M059J (cell line): ENCODE measurements around the gene NR0B2. TPM values are rescaled to one million over a fixed set of nuclear protein-coding genes. Genes with fewer than 3 reads are reported as not detected.

Experiments used
- DNase-seq: peaks from one replicate; pipeline ENCODE4 v3.0.0-alpha.2; 2012; ENCODE audit warnings: low read depth
- total RNA-seq: library from RNA; depleted of rRNA; stranded (reverse); fragments of >200 nt; shearing (Covaris generic); gene quantifications from 2 replicates; pipeline ENCODE4 v1.2.3, GENCODE V29; 2014

Gene NR0B2
- total RNA-seq, 1 experiment from 2014 or later: not detected

DNA sequence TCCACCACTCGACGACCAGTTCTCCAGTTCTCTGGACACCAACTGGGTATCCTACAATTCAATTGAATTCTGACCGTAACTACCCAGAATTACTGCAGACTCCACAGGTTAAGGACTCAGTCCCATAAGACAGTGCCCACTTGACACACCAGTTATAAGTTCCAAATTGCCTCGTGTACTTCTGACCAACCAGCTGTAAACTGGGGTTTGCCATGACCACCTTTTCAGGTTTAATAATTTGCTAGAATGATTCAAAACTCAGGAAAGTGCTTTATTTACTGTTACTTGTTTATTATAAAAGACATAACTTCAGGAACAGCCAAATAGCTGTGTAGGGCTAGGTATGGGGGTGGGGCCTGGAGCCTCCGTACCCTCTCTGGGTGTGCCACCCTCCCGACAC is 23.0 kb upstream of the NR0B2 start:
- no peak for DNase-seq

DNA sequence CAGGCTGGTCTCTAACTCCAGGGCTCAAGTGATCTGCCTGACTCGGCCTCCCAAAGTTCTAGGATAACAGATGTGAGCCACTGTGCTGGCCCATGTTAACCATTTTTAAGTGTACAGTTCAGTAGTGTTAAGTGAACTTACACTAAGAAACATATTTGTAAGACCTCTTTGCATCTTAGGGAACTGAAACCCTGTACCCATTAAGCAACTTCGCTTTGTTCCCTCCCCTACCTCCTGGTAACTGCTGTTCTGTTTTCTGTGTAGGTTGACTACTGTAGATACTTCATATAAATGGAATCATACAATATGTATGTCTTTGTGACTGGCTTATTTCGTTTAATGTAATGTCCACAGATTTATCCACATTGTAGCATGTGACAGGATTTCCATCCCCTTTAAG is 18.8 kb upstream of the NR0B2 start:
- DNase-seq: no peak

DNA sequence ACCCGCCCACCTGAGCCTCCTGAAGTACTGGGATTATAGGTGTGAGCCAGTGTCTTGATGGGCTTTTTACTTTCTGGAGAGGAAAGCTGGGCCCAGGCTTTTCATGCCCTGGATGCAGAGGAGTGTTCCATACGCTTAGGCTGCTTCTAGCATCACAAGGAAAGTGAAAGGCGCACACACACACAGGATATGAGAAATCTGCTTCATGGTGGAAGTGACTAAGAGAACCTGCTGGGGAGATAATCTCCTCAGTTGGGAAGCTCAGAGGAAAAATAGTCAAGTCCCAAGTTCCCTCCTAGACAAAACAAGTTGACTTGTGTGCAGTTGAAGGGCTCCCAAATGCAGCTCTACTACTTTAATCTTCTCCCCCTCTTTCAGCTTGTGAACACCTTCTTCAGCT is 9.9 kb upstream of the NR0B2 start:
- no peak for DNase-seq

DNA sequence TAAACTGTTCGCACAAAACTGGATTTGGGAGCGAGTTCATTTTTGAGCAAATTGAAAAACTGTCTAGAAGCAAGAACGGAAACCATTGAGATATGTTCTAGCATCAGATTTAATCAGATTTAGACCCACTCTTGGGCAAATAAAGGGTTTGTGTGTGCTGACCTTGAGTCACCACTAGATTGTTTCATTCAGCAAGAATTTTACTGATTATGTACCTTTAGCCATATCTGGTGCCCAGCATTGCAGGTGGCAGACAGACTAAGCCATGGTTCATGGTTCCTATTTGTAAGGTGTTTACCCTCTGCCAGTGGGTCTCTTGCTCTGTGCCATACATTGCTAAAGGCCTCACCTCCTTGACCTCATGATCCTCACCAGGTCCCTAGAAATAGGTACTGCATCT is 9.1 kb upstream of the NR0B2 start:
- DNase-seq: no peak

DNA sequence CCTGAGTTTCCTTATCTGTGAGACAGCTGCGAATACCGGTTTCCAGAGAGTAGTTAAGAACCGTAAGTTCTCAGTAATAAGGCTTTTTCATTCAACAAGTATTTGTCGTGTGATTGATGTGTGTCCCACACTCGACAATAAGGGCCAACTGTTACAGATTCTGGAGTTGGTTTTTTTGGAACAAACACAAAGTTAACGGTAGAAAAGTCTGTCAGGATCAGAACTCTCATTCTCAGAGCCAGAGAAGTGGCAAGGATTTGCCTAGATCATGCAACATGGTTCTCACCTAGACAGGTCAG is 8.6 kb upstream of the NR0B2 start:
- DNase-seq: no peak

DNA sequence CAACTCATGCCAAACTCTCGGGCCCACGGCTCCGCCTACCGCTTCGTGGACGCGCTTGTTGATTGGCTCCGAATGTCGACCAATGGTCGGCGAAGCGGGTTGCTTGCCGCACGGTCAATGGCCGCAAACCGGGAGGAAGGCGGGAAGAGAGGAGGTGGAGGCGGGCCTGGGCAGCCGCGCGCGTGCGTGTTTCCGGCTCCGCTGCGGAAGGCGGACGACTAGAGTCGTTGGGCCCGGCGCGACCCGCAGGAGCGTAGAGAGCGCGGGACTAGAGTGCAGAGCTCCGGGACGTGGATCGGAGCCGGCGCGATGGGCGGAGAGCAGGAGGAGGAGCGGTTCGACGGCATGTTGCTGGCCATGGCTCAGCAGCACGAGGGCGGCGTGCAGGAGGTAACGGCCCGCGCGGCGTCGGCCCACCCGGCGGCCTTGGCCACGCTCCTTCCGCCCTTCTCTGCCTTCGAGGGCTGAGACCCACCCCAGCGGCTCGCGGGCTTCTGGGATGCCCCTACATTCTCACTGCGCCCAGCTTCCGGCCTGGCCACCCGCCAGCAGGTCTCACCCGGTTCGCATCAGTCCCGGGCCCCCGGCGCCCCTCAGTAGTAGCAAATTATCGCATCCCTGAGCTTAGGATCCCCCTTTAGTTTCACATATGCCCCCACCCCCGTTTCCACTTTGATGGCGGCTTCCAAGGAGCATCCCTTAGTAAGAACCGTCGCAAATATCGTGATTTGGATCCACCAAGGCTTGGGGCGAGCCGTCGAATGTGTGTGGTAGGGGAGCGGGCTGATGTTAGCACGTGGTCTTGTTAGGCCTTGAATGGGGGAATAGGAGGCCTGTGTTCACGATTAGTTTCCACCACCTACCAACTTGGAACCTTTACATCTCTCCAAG is 8.0 kb upstream of the NR0B2 start, which contains the start of gene NUDC:
TSS of gene NUDC (plus strand) at position 204 of the 891 bp plus-strand sequence. CDS start at position 310, 106 bp downstream.
- DNase-seq: peak; percentile 98

DNA sequence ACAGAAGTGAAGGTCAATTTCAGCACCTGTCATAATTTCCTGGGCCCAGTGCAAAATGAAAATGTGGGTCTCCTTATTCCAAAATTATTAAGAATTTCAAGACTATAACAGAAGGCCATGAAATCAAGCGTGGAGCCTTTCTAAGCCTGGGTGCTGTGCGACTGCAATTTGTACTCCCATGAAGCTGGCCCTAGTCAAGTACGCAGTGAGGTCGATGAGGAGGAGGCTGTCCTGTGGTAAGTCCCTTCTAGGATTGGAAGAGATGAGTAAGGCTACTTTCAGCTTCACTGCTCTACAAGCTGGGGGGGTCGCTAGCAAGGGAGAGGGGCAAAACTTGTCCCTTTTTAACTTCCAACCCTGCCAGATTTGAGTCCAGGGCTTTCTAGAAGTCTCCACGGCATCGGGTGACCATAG is 7.4 kb upstream of the NR0B2 start:
- no peak for DNase-seq

DNA sequence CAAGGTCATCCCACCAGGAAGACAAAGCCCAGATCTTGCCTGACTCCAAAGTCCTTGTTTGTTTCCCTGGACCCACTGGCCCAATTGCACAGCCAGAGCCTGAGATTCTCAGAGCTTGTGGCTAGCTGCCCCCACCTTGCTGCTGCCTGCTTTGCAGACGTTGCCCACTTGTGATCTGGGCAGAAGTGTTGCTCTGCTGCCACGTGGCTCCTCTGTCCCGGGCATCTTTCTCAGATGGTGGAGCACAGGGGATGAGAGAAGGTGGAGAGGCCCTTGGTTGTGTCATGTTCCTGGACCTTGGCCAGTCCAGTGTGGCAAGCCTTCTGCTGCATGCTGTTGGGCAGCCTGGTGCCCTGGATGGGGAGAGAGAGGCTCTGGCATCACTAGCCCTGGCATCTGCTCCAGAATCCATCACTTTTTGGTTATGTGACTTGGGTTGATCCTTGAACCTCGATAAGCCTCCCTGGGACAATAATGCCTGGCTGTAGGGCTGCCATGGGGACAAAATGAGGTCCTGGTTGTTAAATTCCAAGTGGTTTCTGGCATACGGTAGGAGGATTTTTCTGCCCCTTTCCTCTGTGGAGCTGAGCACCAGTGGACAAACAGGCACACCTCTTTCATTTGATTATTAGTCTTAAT is 1.5 kb upstream of the NR0B2 start:
- DNase-seq: peak; percentile 43

DNA sequence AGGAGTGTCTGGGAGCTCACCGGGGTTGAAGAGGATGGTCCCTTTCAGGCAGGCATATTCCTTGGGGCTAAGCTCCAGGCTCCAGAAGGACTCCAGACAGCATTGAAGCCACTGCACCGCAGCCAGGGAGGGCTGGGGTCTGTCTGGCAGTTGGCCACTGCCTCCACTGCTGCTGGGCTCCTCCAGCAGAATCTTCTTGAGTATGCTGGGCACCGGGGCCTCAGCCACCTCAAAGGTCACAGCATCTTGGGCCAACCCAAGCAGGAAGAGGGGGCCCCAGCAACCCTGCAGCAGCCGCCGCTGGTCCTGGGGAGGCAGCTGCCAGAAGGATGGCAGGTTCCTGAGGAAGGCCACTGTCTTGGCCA is 404 bp downstream of the NR0B2 start:
- no peak for DNase-seq

DNA sequence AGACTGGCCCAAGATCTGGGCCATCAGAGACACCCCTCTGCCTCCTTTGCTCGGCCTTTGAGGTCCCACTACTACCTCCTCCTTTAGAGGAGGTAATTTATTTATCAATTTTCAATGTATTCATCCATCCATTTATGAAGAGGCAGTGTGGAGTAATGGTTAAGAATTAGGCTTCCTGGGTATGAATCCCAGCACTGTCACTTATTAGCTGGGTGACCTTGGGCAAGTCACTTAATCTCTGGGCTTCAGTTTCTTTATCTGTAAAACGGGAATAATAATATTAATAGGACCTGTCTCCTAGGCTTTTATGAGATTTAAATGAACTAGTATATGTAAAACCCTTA is 1.7 kb downstream of the NR0B2 start:
- DNase-seq: no peak

DNA sequence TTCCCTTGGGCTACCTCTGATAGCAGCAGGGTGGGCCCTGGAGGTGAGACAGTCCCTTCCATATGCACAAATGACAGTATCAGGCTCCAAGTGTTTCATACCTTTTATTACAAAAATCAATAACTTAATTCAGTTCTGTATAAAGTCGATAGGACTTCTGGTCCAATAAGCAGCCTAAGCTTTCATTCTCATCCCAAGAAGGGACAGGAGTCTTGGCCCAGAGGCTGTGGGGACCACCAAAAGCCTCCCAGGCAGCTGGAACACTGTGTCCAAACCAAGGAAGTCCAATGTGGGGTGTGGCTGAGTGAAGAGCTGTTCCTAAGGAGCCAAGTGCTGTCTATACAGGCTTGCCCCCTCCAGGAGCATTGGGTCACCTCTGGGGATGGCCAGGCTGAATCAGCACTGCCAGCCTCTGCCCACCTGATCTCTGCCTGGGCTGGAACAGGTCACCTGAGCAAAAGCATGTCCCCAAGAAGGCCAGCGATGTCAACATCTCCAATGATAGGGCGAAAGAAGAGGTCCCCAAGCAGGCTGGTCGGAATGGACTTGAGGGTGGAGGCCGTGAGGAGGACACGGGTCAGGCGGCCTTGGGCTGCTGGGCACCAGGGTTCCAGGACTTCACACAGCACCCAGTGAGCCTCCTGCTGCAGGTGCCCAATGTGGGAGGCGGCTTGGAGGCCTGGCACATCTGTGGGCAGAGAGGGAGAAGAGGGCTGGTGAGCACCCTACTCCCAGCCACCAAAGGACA is 2.2 kb downstream of the NR0B2 start:
- DNase-seq: no peak

DNA sequence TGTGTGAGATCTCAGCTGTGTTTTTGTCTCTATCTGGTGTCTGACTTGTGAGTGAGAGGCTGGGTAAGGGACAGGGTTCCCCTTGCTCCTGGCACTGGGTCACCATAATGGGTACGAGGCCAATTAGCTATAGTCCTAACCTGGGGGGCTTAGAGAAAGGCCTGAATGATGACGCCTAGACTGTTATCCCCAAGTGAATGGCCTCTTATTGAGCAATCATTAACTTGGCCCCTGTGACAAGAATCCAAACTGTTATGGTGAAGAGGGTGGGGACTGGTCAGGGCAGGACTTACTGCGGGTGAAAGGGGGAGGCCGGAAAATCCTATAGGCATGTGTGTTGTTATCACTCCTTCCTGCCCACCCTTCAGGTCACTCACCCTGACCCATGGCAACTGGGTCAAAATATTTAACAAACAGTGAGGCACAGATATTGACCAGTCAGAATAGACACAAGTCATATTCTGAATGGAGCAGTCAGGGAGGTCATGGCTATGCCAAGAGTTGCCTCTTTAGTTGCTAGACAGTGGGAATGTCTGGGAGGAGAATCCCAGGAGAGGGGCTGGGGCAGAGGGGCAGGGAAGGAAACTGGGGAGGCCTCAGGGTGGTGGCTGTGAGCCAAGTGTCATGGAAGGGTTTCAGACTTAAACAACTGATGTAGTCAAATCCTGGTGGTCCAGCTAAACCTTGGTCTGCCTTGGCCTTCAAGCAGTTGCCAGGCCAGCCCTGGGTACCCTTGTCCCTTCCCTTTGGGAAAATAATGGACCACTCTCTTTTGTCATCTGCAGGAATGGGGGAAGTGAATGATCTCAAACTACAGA is 3.2 kb downstream of the NR0B2 start:
- DNase-seq: no peak

DNA sequence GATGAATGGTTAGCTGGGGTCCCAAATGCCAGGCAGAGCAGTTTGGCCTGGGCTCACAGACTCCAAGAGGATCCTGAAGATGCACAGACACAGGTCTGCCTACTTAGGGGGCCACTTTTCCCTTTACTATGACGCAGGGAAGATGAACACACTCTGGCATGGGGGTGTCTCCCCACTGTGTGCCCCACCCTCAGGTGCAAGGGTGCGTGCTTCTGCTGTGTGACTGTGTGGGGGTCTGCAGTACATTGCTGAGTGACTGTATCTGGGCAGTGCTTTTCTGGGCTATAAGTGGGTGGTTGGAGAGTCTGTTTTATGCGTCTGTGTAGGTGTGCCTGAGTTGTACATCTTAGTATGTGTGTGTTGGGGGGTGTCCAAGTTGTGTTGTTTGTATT is 3.8 kb downstream of the NR0B2 start:
- no peak for DNase-seq

DNA sequence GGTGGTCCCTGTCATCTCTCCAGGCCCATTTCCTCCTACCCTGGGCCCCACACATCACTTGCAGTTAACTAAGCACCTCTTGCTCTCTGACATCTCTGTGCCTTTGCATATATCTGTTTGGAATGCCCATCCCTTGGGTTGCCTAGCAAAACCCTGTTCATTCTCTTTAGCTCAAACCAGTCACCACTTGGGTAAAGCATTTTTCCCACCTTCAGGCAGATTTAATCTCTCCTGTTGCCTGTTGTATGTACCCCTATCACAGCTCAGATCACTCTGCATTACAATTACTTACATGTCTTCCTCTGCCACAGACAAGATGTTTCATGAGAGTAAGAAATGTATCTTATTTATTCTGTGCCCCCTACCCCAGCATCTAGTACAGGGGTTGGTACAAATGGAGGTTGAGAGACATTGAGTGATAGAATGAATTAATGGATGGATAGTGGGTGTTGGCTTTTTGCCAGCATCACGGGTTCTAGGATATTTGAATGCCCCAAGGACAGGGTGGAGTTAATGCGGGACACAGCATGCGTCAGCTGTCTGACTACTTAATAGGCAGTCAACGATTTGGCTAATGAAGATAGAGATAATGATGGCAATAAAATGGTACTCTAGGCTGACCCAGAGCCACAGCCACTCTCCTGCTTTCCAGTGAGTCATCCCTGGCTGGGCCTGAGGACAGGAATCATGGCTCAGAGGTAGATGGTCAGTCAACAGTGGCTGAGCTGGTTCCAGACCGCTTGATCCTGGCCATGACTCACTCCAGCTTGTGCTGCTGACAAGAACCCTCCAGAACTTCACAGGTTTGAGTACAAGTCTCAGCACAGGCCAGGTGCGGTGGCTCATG is 6.5 kb downstream of the NR0B2 start:
- DNase-seq: peak; percentile 99

DNA sequence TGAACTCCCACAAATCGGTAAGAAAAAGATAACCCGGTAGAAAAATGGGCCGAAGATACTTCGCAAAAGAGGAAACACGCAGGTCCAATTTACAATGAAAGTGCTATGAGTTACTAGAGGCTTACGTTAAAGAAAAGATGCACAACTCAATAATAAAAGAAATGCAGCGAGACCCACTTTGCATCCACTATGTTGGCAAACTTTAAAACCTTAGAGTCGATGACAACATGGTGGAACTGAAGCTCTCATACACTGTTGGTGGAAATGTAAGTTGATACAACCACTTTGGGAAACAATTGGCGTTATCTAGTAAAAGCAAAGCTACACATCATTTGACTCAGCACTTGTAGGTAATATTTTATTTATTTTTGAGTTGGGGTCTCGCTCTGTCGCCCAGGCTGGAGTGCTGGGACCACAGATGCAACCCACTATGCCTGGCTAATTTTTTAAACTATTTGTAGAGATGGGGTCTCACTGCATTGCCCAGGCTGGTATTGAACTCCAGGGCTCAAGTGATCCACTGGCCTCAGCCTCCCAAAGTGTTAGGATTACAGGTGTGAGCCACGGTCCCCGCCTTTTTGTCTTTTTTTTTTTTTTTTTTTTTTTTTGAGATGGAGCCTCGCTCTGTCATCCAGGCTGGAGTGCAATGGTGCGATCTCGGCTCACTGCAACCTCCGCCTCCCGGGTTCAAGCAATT is 12.8 kb downstream of the NR0B2 start:
- no peak for DNase-seq

DNA sequence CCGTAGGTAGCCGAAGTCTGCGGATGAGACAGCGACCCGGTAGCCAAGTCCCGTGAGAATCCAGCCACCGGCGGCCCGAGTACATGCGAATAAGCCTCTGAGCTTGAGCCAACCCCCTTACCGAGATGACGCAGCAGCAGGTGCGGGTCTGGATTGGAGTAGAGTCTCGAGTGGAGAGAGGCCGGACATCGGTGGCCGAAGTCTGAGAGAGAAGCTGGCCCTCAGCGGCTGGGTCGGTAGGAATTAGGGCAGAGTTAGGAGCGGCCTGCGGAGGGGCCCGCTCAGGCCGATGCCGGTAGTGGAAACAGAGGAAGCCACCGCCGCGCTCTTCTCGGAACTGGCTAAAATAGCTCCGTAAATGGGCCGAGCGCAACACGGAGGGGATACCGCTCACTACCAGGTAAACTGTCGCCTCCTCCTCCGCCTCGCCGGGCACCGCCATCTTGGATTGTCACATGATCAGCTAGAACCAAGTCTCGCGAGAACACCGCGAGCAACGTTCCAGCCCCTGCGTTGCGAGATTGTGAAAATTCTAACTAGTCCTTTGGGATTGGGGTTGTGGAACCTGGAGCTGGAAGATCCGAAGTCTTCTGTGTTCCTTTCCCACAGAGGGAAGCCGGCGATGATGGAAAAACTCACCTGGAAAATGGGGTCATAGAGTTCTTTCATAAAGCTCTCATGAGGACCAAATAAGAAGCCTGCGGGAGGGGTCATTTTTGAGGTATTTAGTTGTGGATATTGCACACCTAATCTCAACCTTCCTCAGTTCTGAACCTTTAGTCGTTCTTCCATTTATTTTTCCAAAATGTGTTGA is 13.6 kb downstream of the NR0B2 start, which contains the start of gene GPATCH3:
TSS of gene GPATCH3 (minus strand) at position 467 of the 814 bp plus-strand sequence. CDS start at position 442, 25 bp downstream.
- peak; percentile 93 for DNase-seq

DNA sequence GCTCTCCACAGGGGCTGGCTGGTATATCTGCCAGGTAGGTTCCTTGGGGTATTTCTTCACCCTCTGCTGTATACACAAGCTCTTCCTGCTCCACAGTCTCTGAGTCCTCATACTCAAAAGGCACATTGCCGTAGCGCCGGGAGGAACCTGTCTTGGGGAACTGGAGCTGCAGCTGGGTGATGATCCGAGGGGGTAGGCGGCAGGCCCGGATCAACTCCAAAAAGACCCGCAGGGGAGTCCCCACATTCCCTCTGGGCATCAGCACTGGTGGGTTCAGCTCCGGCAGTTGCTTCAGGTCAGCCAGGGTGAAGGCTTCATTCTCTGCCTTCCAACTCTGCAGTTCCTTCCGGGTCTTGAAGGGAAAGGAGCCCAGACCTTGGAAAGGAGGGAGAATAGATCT is 16.4 kb downstream of the NR0B2 start:
- no peak for DNase-seq

DNA sequence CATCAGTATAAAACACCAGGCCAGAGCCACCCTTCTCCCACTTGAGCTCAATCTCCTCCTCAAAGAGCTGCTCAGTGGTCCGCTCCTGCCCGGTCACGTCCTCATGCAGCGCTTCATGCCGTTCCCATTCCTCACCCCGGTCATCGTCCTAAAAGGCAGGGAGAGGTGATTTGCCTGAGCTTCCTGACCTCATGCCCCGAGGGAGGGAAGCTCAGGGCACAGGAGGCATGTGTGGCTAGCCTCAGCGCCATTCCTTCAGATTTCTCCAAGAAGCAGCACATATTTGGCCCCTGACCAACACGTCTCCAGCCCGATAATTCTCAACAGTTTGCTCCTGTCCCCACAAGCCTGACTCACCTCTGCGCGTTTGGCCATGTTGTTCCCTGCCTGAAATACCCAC is 19.5 kb downstream of the NR0B2 start:
- no peak for DNase-seq

DNA sequence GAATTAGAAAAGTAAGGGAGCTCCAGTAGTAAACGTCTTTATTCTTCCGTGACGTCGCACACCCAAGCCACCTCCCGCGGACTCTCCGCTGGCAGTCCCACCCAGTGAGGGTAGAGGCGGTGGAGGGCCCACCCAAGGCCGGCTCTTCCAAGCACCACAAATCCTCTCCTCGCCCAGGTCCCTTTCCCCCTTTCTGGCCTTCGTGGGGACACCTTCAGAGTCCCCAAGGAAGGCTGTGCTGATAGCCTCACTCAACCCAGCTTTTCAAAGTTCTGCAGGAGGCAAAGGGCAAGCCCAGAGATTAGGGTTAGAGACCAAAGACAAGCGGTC is 23.3 kb downstream of the NR0B2 start:
- no peak for DNase-seq
